GM19025 (cell line): ENCODE results near the gene AK2.
"Not testable (repeated sequence)": the region's sequence is repeated elsewhere in the genome, so short reads cannot be mapped to it uniquely, and the experiment has no call there.

Experiments
- ATAC-seq: cut with Tn5 transposase; IDR thresholded peaks from one replicate; pipeline ENCODE4 v1.9.1; 2021; ENCODE audit warnings: mild to moderate bottlenecking, low read depth, moderate library complexity; ENCODE audit not compliant: unreplicated experiment

AK2 gene

GRCh38 chr1:33025180-33025569 is 11.5 kb downstream of the AK2 start:
- ATAC-seq, result no peak

GRCh38 chr1:33024430-33025179 is 12.1 kb downstream of the AK2 start:
- not testable (repeated sequence) for ATAC-seq

- no peak for ATAC-seq
Observed at GRCh38 chr1:33022650-33023200, 14.0 kb downstream of the AK2 start.

DNA sequence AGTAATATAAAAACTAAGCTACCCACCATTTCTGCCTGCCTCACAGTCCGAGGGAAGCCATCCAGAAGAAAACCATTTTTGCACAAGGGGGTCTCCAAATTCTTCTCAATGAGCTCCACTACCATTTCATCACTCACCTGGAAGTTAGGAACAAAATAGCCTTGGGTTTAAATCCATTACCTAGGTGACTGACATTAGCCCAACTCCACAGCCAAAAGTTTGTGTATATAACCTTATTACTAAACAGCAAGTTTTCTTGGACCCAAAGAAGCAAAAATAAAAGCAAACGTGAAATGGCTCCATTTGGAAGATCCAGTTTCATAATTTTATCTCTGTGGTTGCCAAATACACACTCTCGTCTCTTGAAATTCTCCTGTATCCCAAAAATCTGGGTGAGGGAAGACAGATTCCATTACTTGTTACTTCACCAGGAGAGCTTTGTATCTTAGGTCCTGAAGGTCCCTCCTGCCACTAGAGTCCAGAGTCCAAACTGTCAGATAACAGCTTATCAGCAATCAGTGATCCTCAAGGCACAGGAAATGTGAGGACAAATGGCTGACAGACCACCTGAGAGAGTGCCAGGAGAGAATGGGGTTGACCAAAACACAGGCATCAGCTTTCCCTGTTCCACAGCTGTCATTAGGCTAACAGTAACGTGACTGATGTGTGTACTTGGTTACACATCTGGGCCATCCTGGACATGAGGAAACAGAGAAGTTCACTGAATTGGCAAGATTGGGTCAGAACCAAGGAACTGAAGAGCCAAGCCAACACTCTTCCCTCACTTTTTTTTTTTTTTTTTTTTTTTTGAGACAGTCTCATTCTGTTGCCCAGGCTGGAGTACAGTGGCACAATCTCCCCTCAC is 14.9 kb downstream of the AK2 start:
- no peak for ATAC-seq

- ATAC-seq, result no peak
Observed at GRCh38 chr1:33018112-33018511, 18.6 kb downstream of the AK2 start.

DNA sequence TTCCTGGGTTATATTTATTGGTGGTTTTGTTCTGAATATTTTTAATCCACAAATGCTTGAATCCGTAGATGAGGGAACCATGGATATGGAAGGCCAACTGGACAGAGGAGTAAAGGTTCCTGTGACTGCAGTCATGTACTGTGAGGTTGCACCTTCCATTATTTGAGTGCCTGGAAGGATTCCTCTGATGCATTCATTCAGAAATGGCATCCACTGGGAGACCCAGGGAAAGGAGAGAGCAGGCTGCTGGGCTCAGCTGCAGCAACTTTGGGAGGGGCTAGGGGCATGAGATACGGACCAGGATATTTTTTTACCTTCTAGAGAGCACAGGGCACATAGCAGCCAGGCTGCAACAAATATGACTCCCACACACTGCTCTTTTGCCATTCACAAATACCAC is 19.5 kb downstream of the AK2 start:
- ATAC-seq, result no peak

DNA sequence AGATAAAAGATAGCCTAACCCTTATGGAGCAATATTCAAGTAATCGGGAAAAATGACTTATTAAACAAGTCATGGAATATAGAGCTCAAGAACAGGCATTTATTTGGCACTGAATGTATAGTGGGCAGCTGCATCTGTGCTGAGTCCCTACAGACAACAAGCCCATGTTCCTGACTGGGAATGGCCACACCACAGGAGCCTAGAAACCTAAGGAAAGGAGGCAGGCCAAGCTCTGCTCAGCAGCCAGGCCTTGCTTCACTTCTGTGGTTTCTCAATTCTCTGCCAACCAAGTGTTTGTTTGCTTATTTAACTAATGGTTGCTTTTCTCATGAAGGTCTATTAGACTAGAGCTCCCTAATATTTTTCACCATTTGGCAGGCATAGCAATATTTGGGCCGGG is 21.5 kb downstream of the AK2 start:
- ATAC-seq, result no peak

GRCh38 chr1:33014464-33015163 is 22.1 kb downstream of the AK2 start:
- ATAC-seq, result no peak

- no peak for ATAC-seq
Observed at GRCh38 chr1:33013791-33014190, 22.9 kb downstream of the AK2 start.

DNA sequence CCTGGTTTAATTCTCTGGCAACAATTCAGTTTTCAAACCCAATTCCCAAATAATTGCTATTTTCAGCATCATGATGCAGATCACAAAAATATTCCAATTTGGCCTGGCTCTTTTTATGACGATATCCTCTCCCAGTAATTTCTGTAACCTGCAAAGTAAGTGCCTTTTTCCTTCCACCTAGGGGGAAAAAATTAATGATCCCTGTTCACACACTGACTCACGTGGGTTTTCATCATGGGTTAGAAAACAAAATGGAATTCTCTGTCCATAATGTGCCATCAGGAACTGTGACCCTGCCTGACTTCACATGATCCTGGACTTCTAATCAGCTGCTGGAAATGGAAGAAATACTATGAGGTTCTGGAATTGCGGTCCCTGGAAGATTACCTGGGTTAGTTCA is 24.5 kb downstream of the AK2 start:
- no peak for ATAC-seq

DNA sequence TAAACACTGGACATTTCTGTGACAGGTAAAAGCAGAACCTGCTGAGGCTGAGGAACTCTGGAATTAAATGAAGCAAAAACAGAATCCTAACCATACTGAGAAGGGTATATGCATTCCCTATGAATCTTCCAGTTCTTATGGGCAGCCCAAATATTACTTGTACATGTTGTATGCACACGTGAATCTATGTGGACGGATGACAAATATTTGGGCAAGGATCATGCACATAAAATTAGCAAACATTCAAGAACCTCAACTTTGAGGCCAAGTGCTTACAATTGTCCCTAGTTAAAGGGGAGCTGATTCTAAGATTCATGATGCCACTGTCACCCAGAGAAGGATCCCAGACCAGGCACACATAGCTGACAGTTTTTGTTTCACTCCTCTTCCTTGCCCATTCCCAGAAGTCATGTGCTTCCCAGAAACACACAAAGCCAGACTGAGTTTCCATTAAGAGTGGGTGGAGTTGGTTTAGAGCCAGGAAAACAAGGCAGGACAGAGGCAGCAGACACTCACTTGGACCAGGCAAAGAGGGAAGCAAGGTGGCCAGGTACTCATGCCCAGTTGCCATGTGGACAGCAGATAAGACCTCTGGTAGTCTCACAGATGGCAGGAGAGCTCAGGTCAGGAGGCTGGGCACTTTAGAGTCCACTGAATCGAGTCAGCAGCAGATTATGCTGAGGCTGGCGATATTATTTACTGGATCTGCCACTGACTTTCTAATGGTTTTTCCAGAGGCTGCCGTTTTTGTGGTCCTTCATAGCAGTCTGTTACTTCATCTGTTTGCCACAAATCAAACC is 25.6 kb downstream of the AK2 start:
- no peak for ATAC-seq

- no peak for ATAC-seq
Observed at GRCh38 chr1:33009561-33009960, 27.1 kb downstream of the AK2 start.

- no peak for ATAC-seq
Observed at GRCh38 chr1:33008051-33008914, 28.4 kb downstream of the AK2 start.

- no peak for ATAC-seq
Observed at GRCh38 chr1:33007190-33008050, 29.3 kb downstream of the AK2 start.

- no peak for ATAC-seq
Observed at GRCh38 chr1:33005838-33006421, 30.8 kb downstream of the AK2 start.

DNA sequence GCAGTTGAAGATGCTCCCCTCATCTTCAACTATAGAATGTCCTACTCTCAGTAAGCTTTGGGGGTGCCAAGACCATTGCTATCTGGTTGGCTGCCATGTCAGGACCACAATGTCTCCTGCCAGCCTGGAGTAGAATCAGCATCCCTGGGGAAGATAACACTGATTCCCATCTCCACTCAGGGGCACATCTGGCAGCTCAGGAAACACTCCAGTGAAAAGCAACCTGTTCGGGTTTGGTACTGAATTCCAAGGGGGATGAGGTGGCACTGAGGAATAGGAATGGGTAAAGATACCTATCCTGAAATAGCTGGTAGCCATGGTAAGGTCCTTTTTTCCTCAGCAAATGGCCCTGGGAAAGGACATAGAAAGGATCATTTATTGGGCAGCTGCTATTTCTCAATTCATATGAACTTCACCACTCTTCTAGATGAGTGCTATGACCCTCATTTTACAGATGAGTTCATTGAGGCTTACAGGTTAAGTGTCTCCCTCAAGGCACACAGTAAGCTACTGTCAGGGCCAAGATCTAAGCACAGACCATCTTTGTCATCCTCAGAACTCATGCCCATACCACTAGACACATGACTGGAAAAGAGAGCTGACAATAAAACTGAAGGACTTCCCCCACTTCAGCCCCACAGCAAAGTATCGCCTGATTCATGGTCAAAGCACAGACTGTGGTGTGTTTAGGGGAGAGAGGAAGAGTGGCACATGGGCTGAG is 31.4 kb downstream of the AK2 start:
- ATAC-seq, result no peak

DNA sequence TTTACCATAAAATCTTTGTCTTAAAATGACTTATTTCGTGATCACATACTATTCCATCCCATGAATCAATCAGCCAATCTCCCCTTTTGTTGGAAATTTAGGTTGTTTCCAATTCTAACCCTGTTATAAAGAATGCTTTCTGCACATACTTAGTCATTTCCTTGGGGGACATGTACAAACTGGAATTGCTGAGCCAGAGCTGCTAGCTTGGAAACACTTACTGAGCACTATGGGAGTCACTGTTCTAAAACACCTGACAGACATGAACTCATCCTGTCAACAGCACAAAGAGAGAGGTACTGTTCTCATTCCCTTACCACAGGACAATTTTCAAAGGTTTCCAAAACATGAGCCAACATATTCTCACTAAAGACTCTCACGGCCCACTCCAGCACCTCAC is 32.1 kb downstream of the AK2 start:
- no peak for ATAC-seq
